ENCODE measurements around the gene VPS72.

DNA sequence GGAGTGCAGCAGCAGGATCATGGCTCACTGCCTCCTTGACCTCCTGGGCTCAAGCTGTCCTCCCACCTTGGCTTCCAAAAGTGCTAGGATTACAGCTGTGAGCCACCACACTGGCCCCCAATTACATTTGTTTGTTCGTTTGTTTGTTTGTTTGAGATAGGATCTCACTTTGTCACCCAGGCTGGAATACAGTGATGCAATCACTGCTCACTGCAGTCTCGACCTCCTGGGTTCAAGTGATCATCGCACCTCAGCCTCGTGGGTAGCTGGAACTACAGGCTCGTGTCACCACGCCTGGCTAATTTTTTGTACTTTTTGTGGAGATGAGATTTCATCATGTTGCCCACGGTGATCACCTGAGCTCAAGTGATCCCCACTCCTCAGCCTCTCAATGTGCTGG lies 2.0 kb upstream of the VPS72 start:
- no peak for TF ChIP-seq POLR2AphosphoS5 (IDR thresholded peaks at IDR 0.05)
- no peak for TF ChIP-seq POLR2A (IDR thresholded peaks at IDR 0.05)
- TF ChIP-seq, protein P1, sequence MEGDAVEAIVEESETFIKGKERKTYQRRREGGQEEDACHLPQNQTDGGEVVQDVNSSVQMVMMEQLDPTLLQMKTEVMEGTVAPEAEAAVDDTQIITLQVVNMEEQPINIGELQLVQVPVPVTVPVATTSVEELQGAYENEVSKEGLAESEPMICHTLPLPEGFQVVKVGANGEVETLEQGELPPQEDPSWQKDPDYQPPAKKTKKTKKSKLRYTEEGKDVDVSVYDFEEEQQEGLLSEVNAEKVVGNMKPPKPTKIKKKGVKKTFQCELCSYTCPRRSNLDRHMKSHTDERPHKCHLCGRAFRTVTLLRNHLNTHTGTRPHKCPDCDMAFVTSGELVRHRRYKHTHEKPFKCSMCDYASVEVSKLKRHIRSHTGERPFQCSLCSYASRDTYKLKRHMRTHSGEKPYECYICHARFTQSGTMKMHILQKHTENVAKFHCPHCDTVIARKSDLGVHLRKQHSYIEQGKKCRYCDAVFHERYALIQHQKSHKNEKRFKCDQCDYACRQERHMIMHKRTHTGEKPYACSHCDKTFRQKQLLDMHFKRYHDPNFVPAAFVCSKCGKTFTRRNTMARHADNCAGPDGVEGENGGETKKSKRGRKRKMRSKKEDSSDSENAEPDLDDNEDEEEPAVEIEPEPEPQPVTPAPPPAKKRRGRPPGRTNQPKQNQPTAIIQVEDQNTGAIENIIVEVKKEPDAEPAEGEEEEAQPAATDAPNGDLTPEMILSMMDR (IDR thresholded peaks at IDR 0.05), result no peak
